HepG2 (cell line): ENCODE data around the gene MAP4K3. TPM values are rescaled to one million over a fixed set of nuclear protein-coding genes. Genes with fewer than 3 reads are reported as not detected.

Experiments
- ASH2L ChIP-seq: fragments of 300-600, 200-600 bp; sonication (generic); IDR thresholded peaks from 2 replicates; pipeline ENCODE4 v1.7.0; 2017; ENCODE audit warnings: low read depth, mild to moderate bottlenecking, moderate library complexity, mixed read lengths, low read length; ENCODE audit not compliant: insufficient read length
- CAMTA2 ChIP-seq: sonication (generic); formaldehyde crosslinking; IDR thresholded peaks from 2 replicates; pipeline ENCODE4 v1.4.0; 2020; ENCODE audit warnings: mild to moderate bottlenecking, missing genetic modification reagents, borderline replicate concordance
- ESRRA ChIP-seq: sonication (generic); formaldehyde crosslinking; IDR thresholded peaks from 2 replicates; pipeline ENCODE4 v1.5.1; 2020; ENCODE audit warnings: mild to moderate bottlenecking, low read depth, missing genetic modification reagents
- FOXO4 ChIP-seq: sonication (generic); formaldehyde crosslinking; conservative IDR thresholded peaks from 2 replicates; pipeline ENCODE4 v1.8.1; 2023; ENCODE audit warnings: missing genetic modification reagents
- FUBP1 ChIP-seq: sonication (generic); formaldehyde crosslinking; IDR thresholded peaks from 2 replicates; pipeline ENCODE4 v1.5.1; 2020; ENCODE audit warnings: missing genetic modification reagents, mild to moderate bottlenecking, borderline replicate concordance
- KDM3A ChIP-seq: IDR thresholded peaks from 2 replicates; pipeline ENCODE4 v1.6.1; 2018; ENCODE audit warnings: low read depth, missing compliant biosample characterization
- PAX8 ChIP-seq: sonication (generic); formaldehyde crosslinking; IDR thresholded peaks from 2 replicates; pipeline ENCODE4 v1.8.0; 2022; ENCODE audit warnings: mild to moderate bottlenecking, missing genetic modification reagents, borderline replicate concordance
- POLR2G ChIP-seq: fragments of 200-400 bp; formaldehyde crosslinking; IDR thresholded peaks from 2 replicates; pipeline ENCODE4 v1.6.1; 2018; ENCODE audit warnings: mild to moderate bottlenecking, low read depth, low read length, moderate library complexity
- RFX1 ChIP-seq: fragments of 450-650 bp; IDR thresholded peaks from 2 replicates; pipeline ENCODE4 v1.6.1; 2017
- SALL1 ChIP-seq: sonication (generic); formaldehyde crosslinking; IDR thresholded peaks from 2 replicates; pipeline ENCODE4 v1.8.0; 2022; ENCODE audit warnings: mild to moderate bottlenecking, missing genetic modification reagents
- SOX13 ChIP-seq, 3 experiments: fragments of 450-650 bp in 1 of 3; sonication (generic) in 1 of 3; formaldehyde crosslinking in 1 of 3; IDR thresholded peaks in 2 of 3; conservative IDR thresholded peaks in 1 of 3; 2 replicates each; pipeline versions ENCODE4 v1.5.0 to v1.6.1; 2016 to 2020; ENCODE audit warnings: antibody characterized with exemption in 1 of 3, mild to moderate bottlenecking in 1 of 3, missing compliant biosample characterization in 1 of 3, missing genetic modification reagents in 1 of 3, moderate library complexity in 1 of 3
- SRY ChIP-seq: sonication (generic); formaldehyde crosslinking; IDR thresholded peaks from 2 replicates; pipeline ENCODE4 v1.8.0; 2022; ENCODE audit warnings: mild to moderate bottlenecking, missing genetic modification reagents
- ZBTB42 ChIP-seq: sonication (generic); formaldehyde crosslinking; IDR thresholded peaks from 2 replicates; pipeline ENCODE4 v1.5.0; 2020; ENCODE audit warnings: mild to moderate bottlenecking, missing genetic modification reagents
- ZMAT3 ChIP-seq: sonication (generic); formaldehyde crosslinking; conservative IDR thresholded peaks from 2 replicates; pipeline ENCODE4 v1.7.0; 2021; ENCODE audit warnings: missing genetic modification reagents
- ZNF44 ChIP-seq: sonication (generic); formaldehyde crosslinking; IDR thresholded peaks from 2 replicates; pipeline ENCODE4 v1.5.1; 2020; ENCODE audit warnings: mild to moderate bottlenecking, missing genetic modification reagents
- ZNF781 ChIP-seq: sonication (generic); formaldehyde crosslinking; IDR thresholded peaks from 2 replicates; pipeline ENCODE4 v1.5.1; 2020; ENCODE audit warnings: borderline replicate concordance, mild to moderate bottlenecking, missing genetic modification reagents; ENCODE audit errors: not compliant biosample characterization
- ZNF839 ChIP-seq: sonication (generic); formaldehyde crosslinking; IDR thresholded peaks from 2 replicates; pipeline ENCODE4 v1.4.0; 2020; ENCODE audit warnings: missing genetic modification reagents, mild to moderate bottlenecking, borderline replicate concordance
- polyA plus RNA-seq, 8 experiments: library from polyadenylated mRNA; depleted of rRNA in 3 of 8; stranded (reverse) in 7 of 8; unstranded in 1 of 8; fragments of >200 nt; fragmentation: Illumina TruSeq in 4 of 8; extraction: Trizol in 4 of 8; gene quantifications; 2 replicates each; pipeline versions ENCODE4 v1.2.1 to v1.2.3, GENCODE V29; 2011 to 2016; ENCODE audit warnings: low read depth in 4 of 8, missing spikeins in 1 of 8, mixed read lengths in 1 of 8; ENCODE audit not compliant: insufficient read depth in 1 of 8
- total RNA-seq, 5 experiments: library from RNA; depleted of rRNA; stranded (reverse); fragments of >200 nt; fragmentation: Illumina TruSeq; extraction: Trizol; gene quantifications; 2 replicates each; pipeline ENCODE4 v1.2.3, GENCODE V29; 2016; ENCODE audit warnings: low read depth in 1 of 5
- TF ChIP-seq, protein P1 (sequence below): IDR thresholded peaks from 2 replicates; pipeline ENCODE4 v1.6.1; 2016; ENCODE audit warnings: missing compliant biosample characterization, missing genetic modification reagents, borderline replicate concordance
- TF ChIP-seq, protein P2 (sequence below): sonication (generic); formaldehyde crosslinking; IDR thresholded peaks from 2 replicates; pipeline ENCODE4 v1.4.0; 2020; ENCODE audit warnings: mild to moderate bottlenecking, missing genetic modification reagents
- TF ChIP-seq, protein P3 (sequence below): sonication (generic); formaldehyde crosslinking; IDR thresholded peaks from 2 replicates; pipeline ENCODE4 v1.4.0; 2020; ENCODE audit warnings: missing genetic modification reagents

MAP4K3 gene
- total and polyA plus RNA-seq, 2 of the 13 experiments (the other 11 are each of a cell fraction or from before 2014, with no cell fraction given): 45.9 to 53.2 TPM

DNA sequence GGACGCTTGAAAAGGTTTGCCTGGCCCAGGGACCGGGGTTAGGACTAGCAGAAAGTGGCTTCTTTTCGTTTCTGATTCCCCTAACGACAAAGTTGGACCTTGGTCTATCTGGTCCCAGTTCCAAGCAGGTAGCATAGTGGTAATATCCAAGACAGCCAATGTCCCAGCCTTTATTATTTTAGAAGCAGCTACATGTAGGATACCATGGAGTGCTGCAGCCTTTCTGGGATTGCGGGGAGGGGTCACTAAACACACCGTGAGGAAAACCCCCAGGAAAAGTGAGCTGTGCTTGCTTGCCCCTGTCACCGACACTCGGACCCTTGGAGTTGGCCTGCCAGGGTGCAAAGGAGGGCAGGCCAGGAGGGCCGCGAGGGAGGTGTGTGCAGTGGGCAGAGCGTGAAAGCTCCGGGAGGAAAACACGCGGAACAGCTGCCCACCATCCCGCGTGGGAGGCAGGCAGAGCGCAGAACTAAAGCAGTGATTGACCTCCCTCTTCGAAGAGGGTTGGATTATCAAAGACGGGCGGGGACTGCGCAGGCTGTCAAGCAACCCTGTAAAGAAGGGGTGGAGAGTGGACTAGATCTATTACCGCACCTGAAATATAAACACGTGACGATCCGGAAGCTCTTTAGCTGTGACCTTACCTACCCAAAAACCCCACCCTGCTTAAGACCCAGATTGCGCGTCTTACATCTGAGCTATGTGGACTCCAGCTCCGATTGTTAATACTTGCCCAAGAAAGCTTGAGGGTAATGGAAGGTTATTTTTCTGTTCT, 624 bp upstream of the MAP4K3 start (continued):
- TF ChIP-seq ZNF44 (CRISPR knock-in tag) (peak; percentile 80; the same call in 1 of the 2 replicates), SRY (CRISPR knock-in tag) (peak; percentile 75; the same call in 1 of the 2 replicates), POLR2G (no peak), CAMTA2 (CRISPR knock-in tag) (0 out of 2 replicates have a peak, but pooled peaks have one; percentile 34), ZNF781 (CRISPR knock-in tag) (peak; percentile 54), FOXO4 (no peak), PAX8 (no peak), ZNF839 (CRISPR knock-in tag) (peak; percentile 66; the same call in 1 of the 2 replicates), ASH2L (peak; percentile 41), FUBP1 (CRISPR knock-in tag) (0 out of 2 replicates have a peak, but pooled peaks have one; percentile 50), RFX1 (no peak), ZBTB42 (CRISPR knock-in tag) (peak; percentile 48; the same call in 1 of the 2 replicates), KDM3A (CRISPR knock-in tag) (0 out of 2 replicates have a peak, but pooled peaks have one; percentile 7), SALL1 (CRISPR knock-in tag) (peak; percentile 73; the same call in 1 of the 2 replicates), SOX13 (IDR thresholded peaks at IDR 0.05) (no peak), SOX13 (CRISPR knock-in tag; conservative IDR thresholded peaks at IDR 0.05 in 1 of 2, IDR thresholded peaks at IDR 0.05 in 1 of 2) (peak in 1 of 2 experiments; percentile 29; a peak in 2 of 4 replicates), ZMAT3 (CRISPR knock-in tag) (peak; percentile 74; the same call in 1 of the 2 replicates), ESRRA (CRISPR knock-in tag) (0 out of 2 replicates have a peak, but pooled peaks have one; percentile 40)
- TF ChIP-seq, protein P1, sequence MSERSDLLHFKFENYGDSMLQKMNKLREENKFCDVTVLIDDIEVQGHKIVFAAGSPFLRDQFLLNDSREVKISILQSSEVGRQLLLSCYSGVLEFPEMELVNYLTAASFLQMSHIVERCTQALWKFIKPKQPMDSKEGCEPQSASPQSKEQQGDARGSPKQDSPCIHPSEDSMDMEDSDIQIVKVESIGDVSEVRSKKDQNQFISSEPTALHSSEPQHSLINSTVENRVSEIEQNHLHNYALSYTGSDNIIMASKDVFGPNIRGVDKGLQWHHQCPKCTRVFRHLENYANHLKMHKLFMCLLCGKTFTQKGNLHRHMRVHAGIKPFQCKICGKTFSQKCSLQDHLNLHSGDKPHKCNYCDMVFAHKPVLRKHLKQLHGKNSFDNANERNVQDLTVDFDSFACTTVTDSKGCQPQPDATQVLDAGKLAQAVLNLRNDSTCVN (CRISPR knock-in tag): no peak
- TF ChIP-seq, protein P2, sequence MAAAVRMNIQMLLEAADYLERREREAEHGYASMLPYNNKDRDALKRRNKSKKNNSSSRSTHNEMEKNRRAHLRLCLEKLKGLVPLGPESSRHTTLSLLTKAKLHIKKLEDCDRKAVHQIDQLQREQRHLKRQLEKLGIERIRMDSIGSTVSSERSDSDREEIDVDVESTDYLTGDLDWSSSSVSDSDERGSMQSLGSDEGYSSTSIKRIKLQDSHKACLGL (CRISPR knock-in tag): no peak; the same call in 1 of the 2 replicates
- TF ChIP-seq, protein P3, sequence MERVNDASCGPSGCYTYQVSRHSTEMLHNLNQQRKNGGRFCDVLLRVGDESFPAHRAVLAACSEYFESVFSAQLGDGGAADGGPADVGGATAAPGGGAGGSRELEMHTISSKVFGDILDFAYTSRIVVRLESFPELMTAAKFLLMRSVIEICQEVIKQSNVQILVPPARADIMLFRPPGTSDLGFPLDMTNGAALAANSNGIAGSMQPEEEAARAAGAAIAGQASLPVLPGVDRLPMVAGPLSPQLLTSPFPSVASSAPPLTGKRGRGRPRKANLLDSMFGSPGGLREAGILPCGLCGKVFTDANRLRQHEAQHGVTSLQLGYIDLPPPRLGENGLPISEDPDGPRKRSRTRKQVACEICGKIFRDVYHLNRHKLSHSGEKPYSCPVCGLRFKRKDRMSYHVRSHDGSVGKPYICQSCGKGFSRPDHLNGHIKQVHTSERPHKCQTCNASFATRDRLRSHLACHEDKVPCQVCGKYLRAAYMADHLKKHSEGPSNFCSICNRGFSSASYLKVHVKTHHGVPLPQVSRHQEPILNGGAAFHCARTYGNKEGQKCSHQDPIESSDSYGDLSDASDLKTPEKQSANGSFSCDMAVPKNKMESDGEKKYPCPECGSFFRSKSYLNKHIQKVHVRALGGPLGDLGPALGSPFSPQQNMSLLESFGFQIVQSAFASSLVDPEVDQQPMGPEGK (CRISPR knock-in tag): peak; percentile 22; the same call in 1 of the 2 replicates
